Heart left ventricle (tissue), 16 donors: ENCODE results near the gene PRPS1. TPM values are rescaled to one million over a fixed set of nuclear protein-coding genes. Genes with fewer than 3 reads are reported as not detected.
A peak's percentile ranks its signal among the peaks of the same experiment; 100 is the strongest.

Experiments
- ATAC-seq, 4 donors: fragments of 200-7000 bp; cut with Tn5 transposase; one replicate each; pipeline ENCODE4 v1.9.1; 2020 to 2022; ENCODE audit warnings: moderate library complexity in 4 of 4, mild to moderate bottlenecking in 3 of 4, moderate number of reproducible peaks in 1 of 4
- DNase-seq, 5 donors: peaks; one replicate each; pipeline ENCODE4 v3.0.0-alpha.2; 2020
- H3K27ac ChIP-seq, 12 donors: fragments of 200-600 bp; sonication (generic) in 4 of 12; one replicate each; pipeline versions ENCODE4 v1.5.0 to v1.8.0; 2016 to 2022; ENCODE audit warnings: mild to moderate bottlenecking in 2 of 12
- H3K27me3 ChIP-seq, 9 donors: fragments of 200-600 bp; sonication (generic) in 2 of 9; one replicate each; pipeline versions ENCODE4 v1.5.1 to v1.8.0; 2016 to 2022; ENCODE audit warnings: mild to moderate bottlenecking in 3 of 9
- H3K36me3 ChIP-seq, 9 donors: fragments of 200-600 bp; sonication (generic) in 2 of 9; one replicate each; pipeline versions ENCODE4 v1.5.0 to v1.8.0; 2018 to 2022; ENCODE audit warnings: mild to moderate bottlenecking in 2 of 9
- H3K4me1 ChIP-seq, 12 donors: fragments of 200-600 bp; sonication (generic) in 4 of 12; one replicate each; pipeline versions ENCODE4 v1.5.0 to v1.8.0; 2016 to 2022; ENCODE audit warnings: mild to moderate bottlenecking in 3 of 12
- H3K4me3 ChIP-seq, 12 donors: fragments of 200-600 bp; sonication (generic) in 4 of 12; one replicate each; pipeline versions ENCODE4 v1.5.0 to v1.8.0; 2017 to 2022; ENCODE audit warnings: mild to moderate bottlenecking in 9 of 12, moderate library complexity in 4 of 12
- H3K9me3 ChIP-seq, 12 donors: fragments of 200-600 bp; sonication (generic) in 4 of 12; one replicate each; pipeline versions ENCODE4 v1.5.0 to v1.8.0; 2016 to 2022; ENCODE audit warnings: mild to moderate bottlenecking in 1 of 12
- POLR2A ChIP-seq, 2 donors: fragments of 450-650 bp; IDR thresholded peaks; one replicate each; pipeline ENCODE4 v1.6.1; 2017; ENCODE audit warnings: antibody characterized with exemption in 2 of 2, mild to moderate bottlenecking in 2 of 2, moderate library complexity in 2 of 2
- WGBS, 4 donors: extraction: QIAGEN DNeasy Blood & Tissue Kit in 2 of 4; methylation state at CpG; one replicate each; pipeline versions ENCODE4 v1.1.5 to v1.1.7; 2013 to 2018; 5-methylcytosine and 5-hydroxymethylcytosine counted together
- intact Hi-C, 10 donors: fragments of 100-400 bp; cut with DNase I; formaldehyde crosslinking; loops; one replicate each; pipeline versions ENCODE4 v1.11.1 to v1.14.2; 2022
- polyA plus RNA-seq, 2 donors: library from polyadenylated mRNA; stranded (reverse); fragments of 200-250 nt; gene quantifications; one replicate each; pipeline ENCODE4 v1.2.3, GENCODE V29; 2013
- total RNA-seq, 9 donors: library from RNA; depleted of rRNA in 2 of 9; stranded (reverse); fragments of >200 nt in 2 of 9; fragmentation: NEBNext Ultra II Directional in 3 of 9; extraction: Animal tissue kit (Norgen Biotek cat#: 25700) in 3 of 9; gene quantifications; one replicate each; pipeline versions ENCODE4 v1.1.0 to v1.2.4, GENCODE V29; 2016 to 2023
- TF ChIP-seq, protein P1 (sequence below), 12 donors: fragments of 200-600 bp; sonication (generic) in 4 of 12; IDR thresholded peaks; one replicate each; pipeline versions ENCODE4 v1.5.0 to v1.8.0; 2018 to 2022; ENCODE audit warnings: antibody characterized with exemption in 12 of 12, mild to moderate bottlenecking in 5 of 12
- donor health status: ischemic (EF 13 %, LVEDD 7.1; RV severe dilation, severe dysfunction).
- donor health status: healthy with polysubstance abuse.
- donor health status: DM: no; HTN: yes; CAD: no.
- donor health status: DM: no; HTN: no; CAD: no.
- donor health status: ischemic (EF 25% LVEDD 6.9; RV normal size, moderate dysfunction).
- donor health status: ischemic (EF 25% LVEDD 5.7; RV mildly dilated, moderate dysfunction).
- donor health status: healthy.
- donor health status: DM: yes; HTN: yes; CAD: no.
- donor health status: ischemic (EF 35%, LVEDD 5.7; RV mildly dilated, moderate dysfunction).
- donor health status: nonischemic (EF 11% LVEDD 7.7; RV severe dilation, severe dysfunction).
- donor health status: DM: yes; HTN: yes; CAD: no.
- donor health status: PGD.
- donor health status: ischemic (EF 29% LVEDD 5.4; RV normal size, mild dysfunction).
- donor health status: nonischemic (EF 23%, LVEDD 6.1; RV moderate dilation, normal function).

PRPS1 gene
- total and polyA plus RNA-seq, 11 donors = 7.2 to 41.0 (median 25.0) TPM

DNA sequence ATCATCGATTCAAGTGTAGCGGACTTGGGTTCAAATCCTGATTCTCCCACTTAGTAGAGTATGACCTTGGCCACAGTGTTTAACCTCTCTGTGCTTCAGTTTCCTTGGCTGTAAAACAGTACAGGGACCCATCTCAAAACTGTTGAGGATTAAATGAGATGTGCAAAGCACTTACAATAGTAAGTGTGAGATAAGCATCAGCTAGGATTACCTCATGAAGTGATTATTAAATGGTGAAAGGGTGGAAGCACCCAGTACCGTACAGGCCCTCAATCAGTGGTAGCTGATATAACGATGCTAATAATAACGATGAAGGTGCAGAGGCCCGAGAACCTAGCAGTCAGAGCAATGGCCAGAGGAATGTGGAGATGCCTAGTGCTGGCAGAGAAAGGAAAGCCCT, 45.1 kb downstream of the PRPS1 start:
- Histone ChIP-seq H3K4me3 (no peak overlapping the region), H3K27ac (peak overlapping the region; percentile 53 to 98 (median 88)), H3K27me3 (peaks cover 0 to 11% (median 0%) of the 10 kb centered on the region in 9 donors), H3K4me1 (peaks cover 0 to 57% (median 21%) of the 10 kb centered on the region in 12 donors), H3K36me3 (no peaks in the 10 kb centered on the region), H3K9me3 (no peaks in the 10 kb centered on the region)
- intact Hi-C loops = loop anchor here in 8 of 10 donors (2.0 to 5.0 kb wide), 4 partner anchors 43 to 219 kb away; partner anchors contain the start of genes NCBP2L (in 8 of the 8) and TSC22D3 (in 7 of the 8)
- no peak for ATAC-seq
- TF ChIP-seq, protein P1, sequence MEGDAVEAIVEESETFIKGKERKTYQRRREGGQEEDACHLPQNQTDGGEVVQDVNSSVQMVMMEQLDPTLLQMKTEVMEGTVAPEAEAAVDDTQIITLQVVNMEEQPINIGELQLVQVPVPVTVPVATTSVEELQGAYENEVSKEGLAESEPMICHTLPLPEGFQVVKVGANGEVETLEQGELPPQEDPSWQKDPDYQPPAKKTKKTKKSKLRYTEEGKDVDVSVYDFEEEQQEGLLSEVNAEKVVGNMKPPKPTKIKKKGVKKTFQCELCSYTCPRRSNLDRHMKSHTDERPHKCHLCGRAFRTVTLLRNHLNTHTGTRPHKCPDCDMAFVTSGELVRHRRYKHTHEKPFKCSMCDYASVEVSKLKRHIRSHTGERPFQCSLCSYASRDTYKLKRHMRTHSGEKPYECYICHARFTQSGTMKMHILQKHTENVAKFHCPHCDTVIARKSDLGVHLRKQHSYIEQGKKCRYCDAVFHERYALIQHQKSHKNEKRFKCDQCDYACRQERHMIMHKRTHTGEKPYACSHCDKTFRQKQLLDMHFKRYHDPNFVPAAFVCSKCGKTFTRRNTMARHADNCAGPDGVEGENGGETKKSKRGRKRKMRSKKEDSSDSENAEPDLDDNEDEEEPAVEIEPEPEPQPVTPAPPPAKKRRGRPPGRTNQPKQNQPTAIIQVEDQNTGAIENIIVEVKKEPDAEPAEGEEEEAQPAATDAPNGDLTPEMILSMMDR (IDR thresholded peaks at IDR 0.05) = no peak
- TF ChIP-seq POLR2A (IDR thresholded peaks at IDR 0.05) = no peak
- WGBS, 4 donors = 29 to 64% (median 45%) methylated on average over 6 of the region's 6 CpGs
- DNase-seq = no peak

DNA sequence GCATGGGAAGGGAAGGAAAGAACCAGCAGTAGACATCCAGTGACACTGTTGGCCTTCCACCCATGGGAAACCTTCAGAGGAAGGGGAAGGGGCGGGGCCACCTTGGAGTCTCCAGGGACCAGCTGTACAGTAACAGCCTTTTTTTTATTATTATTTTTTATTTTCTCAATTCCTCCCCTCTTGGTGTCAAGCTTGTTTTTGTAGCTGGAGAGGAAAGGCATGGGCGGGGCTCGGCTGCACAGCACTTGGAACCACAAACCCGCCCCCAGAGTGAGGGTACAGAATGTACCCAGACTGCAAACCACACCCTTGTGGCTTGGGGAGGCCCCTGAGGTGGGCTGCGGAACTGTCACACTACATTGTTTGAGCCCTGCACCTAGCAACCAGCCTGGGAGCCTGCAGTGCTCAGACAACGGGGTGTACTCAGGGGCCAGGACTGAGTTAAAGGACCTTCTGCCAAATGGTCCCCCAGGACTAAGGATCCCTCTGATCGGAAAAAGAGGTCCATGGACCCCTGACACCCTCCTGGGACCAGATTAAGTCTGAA, 45.7 kb downstream of the PRPS1 start:
- intact Hi-C loops = loop anchor here in 9 of 10 donors (1.0 to 5.0 kb wide), 5 partner anchors 43 to 218 kb away; partner anchors contain the start of genes NCBP2L (in 8 of the 9) and TSC22D3 (in 7 of the 9)
- Histone ChIP-seq H3K27me3 (peaks cover 0 to 11% (median 0%) of the 10 kb centered on the region in 9 donors), H3K4me3 (peak overlapping the region in 5 of 12 donors; percentile 2 to 33 (median 16)), H3K4me1 (peaks cover 0 to 62% (median 21%) of the 10 kb centered on the region in 12 donors), H3K36me3 (no peaks in the 10 kb centered on the region), H3K27ac (peak overlapping the region; percentile 53 to 99 (median 89)), H3K9me3 (no peaks in the 10 kb centered on the region)
- 34 to 48% (median 44%) methylated on average over 7 of the region's 7 CpGs for WGBS, 4 donors
- ATAC-seq = peak; percentile 77 to 84 (median 80)
- peak; percentile 78 to 91 (median 86) for DNase-seq
- TF ChIP-seq, protein P1 (IDR thresholded peaks at IDR 0.05) = peak in 1 of 12 donors; percentile 10
- TF ChIP-seq POLR2A (IDR thresholded peaks at IDR 0.05) = no peak

DNA sequence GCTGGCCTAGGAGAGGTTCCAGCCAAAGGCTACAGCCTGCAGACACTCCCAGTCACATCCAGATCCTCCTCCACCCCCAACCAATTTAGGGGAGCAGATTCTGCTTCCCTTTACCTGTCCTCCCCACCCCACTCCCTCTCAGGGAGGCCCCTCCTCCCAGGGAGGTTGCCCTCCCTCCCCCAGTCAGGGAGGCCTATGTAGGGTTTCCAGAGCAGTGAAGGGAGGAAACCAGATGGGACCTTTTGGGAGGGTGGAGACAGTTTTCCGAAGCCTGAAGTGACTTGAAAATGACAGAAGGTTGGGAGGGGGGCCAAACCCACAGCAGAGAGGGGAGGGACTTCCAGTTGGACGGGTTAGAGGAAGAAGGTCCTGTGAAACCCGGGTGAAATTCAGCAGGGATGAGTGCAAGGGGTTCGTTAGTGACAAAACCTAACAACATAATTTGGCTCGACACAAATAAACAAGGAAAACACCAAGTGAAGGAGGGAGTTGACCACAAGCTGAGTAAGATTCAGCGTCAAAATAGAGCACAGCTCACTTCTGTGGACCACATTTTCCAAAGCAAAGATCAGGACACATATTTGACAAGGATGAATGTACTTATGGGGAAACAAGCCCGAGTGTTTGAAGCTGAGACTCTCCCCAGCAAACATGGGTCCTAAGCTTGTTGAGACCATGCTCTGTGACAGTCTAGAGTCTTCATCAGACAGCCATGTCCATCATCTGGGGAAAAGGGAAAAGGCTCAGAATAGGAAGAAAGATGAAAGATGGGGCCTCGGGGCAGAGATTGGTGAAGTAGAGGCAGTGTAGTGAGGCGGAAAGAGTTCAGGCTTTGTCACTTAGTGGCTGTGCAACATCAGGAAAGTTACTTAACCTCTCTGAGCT, 46.4 kb downstream of the PRPS1 start:
- peak overlapping the region; percentile 53 to 99 (median 89) for H3K27ac ChIP-seq
- TF ChIP-seq, protein P1 (IDR thresholded peaks at IDR 0.05) = no peak
- peak in 1 of 2 donors; percentile 16 for TF ChIP-seq POLR2A (IDR thresholded peaks at IDR 0.05)
- DNase-seq (peak; percentile 64 to 75 (median 69)), ATAC-seq (peak; percentile 35 to 54 (median 41))
- H3K36me3 ChIP-seq = no peaks in the 10 kb centered on the region
- peak overlapping the region in 7 of 12 donors; percentile 2 to 57 (median 33) for H3K4me3 ChIP-seq
- whole genome bisulfite sequencing, 4 donors = 44 to 50% (median 47%) methylated on average over 9 of the region's 9 CpGs
- peaks cover 0 to 11% (median 0%) of the 10 kb centered on the region in 9 donors for H3K27me3 ChIP-seq
- peaks cover 0 to 66% (median 21%) of the 10 kb centered on the region in 12 donors for H3K4me1 ChIP-seq
- intact Hi-C loops = loop anchor here (1.0 to 5.0 kb wide), 6 partner anchors 38 to 218 kb away; partner anchors contain the start of genes NCBP2L (in 7 of the 10) and TSC22D3 (in 7 of the 10)
- no peaks in the 10 kb centered on the region for H3K9me3 ChIP-seq

DNA sequence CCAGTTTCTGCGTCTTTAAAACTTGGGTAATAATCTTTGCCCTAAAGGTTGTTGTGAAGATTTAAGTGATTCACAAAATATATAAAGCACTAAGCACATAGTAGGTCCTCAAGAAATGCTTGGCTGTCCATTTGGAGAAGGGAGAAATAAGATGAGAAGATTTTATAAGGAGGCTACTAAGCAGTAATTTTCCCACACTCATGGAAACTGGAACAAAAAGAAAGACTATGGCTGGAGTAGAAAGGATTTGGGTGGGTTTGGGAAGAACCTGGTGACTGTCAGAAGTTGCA, 47.0 kb downstream of the PRPS1 start:
- no peak for TF ChIP-seq POLR2A (IDR thresholded peaks at IDR 0.05)
- TF ChIP-seq, protein P1 (IDR thresholded peaks at IDR 0.05) = no peak
- Histone ChIP-seq H3K36me3 (no peaks in the 10 kb centered on the region), H3K4me3 (peak overlapping the region in 5 of 12 donors; percentile 39 to 57 (median 50)), H3K9me3 (no peaks in the 10 kb centered on the region), H3K27me3 (peaks cover 0 to 11% (median 0%) of the 10 kb centered on the region in 9 donors), H3K27ac (peak overlapping the region; percentile 53 to 99 (median 89)), H3K4me1 (peaks cover 0 to 68% (median 20%) of the 10 kb centered on the region in 12 donors)
- no peak for DNase-seq
- WGBS, 4 donors = 67 to 90% (median 82%) methylated on average over 1 of the region's 1 CpG
- intact Hi-C loops = loop anchor here in 6 of 10 donors (2.0 to 5.0 kb wide), 3 partner anchors 37 to 42 kb away; no protein-coding TSS in a partner anchor
- ATAC-seq = no peak
